HG03108 (cell line): ENCODE measurements around the gene PTPRG.

Experiments
- ATAC-seq: cut with Tn5 transposase; IDR thresholded peaks from one replicate; pipeline ENCODE4 v1.9.1; 2021; ENCODE audit warnings: moderate library complexity; ENCODE audit not compliant: unreplicated experiment

The PTPRG gene

GRCh38 chr3:61562042-61562720 is 810 bp downstream of the PTPRG start:
- no peak for ATAC-seq

DNA sequence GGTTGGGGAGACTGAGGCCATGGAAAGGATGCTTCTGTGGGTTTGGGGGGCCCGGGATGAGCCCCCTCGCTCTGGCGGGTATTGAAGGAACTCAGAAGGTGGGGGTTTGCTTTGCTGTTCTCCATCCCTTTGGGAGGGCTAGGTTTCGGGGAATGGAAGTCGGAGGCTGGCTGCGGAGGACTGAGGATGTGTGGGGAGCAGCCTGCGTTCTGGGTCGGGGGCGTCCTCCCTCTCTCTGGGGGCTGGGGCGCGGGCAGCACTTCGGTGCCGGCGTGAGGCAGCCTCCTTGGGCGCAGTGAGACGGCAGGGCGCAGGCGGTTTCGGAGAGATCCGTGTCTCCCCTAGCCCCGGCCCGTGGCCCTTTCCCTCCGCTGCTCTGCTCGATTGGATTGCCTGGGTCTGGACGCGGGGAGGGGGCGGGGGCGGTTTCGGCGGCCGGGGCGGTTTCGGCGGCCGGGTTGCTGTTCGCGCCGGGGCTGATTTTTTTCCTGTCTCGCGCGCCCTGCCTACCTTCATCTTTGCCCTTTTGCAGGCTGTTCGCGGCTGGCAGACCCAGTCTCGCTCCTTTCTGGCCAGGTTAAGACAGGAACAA is 1.4 kb downstream of the PTPRG start:
- ATAC-seq = no peak

DNA sequence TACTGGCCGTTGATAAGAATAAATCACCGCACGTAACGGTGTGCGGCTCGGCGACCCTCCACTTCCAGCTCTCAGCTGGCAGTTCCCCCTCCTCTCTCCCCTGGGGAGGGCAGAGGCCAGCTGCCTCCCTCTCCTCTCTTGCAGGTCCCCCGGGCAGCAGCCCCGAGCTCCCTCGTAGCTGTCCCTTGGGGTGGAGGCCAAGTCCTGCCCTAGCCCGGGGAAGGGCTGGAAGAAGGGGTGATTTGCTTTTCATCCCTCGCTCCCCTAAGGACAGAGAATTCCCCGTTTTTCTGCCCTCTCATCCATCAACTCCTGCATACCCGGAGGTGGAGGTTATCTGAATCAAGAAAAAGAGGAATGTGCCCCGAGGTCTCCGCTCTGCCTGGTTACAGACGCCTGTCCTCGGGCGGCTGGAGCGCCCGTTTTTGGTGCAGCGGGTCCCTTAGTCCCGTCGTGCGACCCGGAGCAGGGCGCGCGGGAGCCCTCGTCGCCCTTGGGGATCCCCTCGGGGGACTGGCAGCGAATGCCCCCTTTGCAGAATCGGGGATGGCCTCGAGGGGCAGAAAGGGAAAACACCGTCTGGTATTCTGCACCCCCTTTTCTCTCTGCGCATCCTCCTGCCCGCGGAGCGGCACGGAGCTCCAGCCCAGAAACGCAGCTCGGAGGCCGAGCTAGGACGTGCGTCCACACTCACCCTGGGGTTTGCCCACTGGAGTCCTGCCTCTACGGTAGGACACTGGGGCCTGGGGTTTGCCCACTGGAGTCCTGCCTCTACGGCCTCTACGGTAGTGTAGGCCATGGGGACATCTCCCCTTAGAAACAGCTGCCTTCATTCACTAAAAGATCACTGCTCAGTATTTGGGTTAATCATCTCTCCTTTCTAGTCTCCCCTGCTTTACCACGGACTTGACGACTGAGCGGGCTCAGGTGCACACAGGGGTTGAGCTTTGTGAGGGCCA is 2.2 kb downstream of the PTPRG start:
- no peak for ATAC-seq

- no peak for ATAC-seq
Measured at GRCh38 chr3:61564395-61565059, 3.2 kb downstream of the PTPRG start.

DNA sequence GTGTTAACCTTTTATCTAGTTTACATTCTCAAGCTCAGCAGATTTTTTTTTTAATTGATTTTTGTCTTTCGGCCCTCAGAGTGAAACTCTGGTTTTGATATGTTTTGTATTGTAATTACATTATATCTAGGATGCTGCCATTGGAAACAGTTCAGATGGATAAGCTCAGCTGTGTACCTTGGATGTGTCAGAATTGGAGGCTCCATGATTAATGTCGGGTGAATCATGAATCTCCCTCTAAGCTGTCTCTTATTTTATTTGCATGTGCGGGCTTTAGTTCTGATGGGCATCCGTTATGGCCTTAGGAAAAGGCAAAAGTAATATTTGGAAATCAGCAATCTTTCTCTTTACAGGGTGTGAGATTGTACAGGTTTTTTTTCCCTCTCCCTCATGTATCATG is 4.2 kb downstream of the PTPRG start:
- ATAC-seq = no peak

GRCh38 chr3:61568127-61568526 is 6.8 kb downstream of the PTPRG start:
- ATAC-seq = no peak

- no peak for ATAC-seq
Measured at GRCh38 chr3:61569856-61570580, 8.6 kb downstream of the PTPRG start.

GRCh38 chr3:61570813-61571212 is 9.4 kb downstream of the PTPRG start:
- no peak for ATAC-seq

- no peak for ATAC-seq
Measured at GRCh38 chr3:61571516-61572336, 10.4 kb downstream of the PTPRG start.

GRCh38 chr3:61572879-61573278 is 11.5 kb downstream of the PTPRG start:
- no peak for ATAC-seq

DNA sequence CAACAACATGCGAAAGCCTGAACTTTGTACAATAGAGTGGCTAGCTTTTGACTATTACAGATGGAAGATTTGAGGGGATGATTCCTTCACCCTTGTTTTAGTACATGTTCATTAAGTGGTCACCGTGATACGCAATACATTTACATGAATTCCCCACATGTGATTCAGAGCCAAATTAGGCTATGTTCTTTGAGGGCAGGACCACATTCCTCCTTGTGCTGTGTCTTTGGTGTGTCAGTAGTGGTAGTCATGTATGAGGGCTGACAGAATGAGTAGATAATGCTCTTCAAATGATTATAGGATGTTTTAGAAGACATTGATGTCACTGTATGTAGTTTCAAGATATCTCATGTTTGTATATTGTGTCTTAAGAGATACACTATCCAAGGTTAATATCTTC is 12.1 kb downstream of the PTPRG start:
- no peak for ATAC-seq

DNA sequence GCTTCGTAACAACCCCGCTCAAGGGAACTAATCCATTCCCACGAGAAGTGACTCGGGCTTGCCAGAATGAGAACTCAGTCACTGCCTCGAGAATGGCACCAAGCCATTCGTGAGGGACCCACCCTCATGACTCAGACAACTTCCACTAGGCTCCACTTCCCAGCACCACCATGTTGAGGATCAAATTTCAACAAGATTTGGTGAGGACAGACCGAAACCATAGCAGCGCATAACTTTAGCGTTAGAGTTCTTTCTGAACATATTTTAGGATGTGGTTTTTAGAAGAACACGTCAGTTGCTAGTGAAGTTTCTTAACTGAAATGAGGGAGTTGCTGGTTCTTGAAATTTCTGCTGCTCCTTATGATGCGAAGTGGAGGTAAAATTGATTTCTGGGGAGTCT is 13.5 kb downstream of the PTPRG start:
- no peak for ATAC-seq

DNA sequence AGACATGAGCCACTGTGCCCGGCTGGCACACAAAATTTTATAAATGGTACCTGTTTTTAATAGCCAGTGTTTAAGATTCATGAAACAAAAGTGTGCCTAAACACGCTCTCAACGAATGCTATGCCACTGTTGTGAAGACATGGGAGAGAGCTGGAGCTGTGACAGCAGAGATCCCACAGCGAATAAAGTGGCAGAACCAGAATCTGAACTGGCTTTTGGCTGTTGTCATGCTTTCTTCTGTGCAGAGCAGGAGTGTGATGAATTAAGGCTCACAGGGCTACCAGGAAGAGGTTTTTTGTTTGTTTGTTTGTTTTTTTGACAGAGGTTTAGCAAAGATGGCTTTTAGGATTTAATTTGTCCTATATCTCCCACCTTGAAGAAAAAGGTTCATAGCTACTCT is 14.5 kb downstream of the PTPRG start:
- no peak for ATAC-seq

- no peak for ATAC-seq
Measured at GRCh38 chr3:61577760-61578159, 16.4 kb downstream of the PTPRG start.

GRCh38 chr3:61578667-61579367 is 17.4 kb downstream of the PTPRG start:
- no peak for ATAC-seq

- no peak for ATAC-seq
Measured at GRCh38 chr3:61579685-61580084, 18.3 kb downstream of the PTPRG start.

DNA sequence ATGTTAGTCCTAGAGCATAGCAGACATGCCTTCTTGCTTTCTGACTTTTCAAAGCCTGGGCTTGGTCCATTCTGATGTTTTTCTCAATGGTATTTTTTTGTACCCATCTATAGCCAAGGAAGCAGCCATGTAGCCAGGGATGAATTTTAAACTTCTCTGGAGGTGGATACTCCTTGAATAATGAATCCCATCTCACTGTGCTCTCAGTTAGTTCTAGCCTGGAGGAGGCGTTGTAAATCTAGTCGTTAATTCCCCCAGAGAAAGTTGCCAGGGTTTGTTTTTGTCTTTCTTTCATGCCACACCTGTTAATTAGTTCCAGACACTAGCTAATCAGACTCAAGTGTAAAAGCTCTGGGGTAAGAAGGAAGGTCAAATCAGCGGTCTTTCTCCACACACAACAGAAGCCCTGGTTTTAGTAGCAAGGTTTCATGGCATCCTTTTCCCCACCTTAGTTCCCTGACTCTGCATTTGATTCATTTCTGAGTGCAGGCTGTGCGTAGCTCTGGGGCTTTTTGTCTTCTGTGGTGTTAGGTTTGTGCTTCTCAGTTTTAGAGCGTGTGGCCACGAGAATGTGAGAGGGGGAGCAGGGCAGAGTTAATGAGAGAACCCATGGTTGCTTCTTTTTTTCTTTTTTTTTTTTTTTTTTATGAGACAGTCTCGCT is 19.7 kb downstream of the PTPRG start:
- no peak for ATAC-seq

DNA sequence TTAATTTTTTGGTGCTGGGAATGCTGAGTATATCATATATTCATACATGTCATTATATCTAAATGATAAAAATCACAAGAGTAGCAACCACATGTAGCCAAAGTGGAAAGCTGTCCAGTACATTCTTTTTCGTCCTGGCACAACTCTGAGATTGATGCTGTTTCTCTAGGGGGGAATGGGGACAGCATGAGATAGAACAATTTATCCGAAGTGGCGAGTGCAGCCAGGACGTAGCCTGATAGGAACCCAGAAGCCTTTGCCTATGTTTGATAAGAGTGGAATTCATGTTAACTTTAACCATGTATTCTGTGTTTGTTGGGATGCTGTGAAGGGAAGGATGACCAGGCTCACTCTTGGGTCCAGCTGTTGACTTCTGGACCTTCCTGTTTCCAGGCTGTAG is 20.9 kb downstream of the PTPRG start:
- no peak for ATAC-seq

DNA sequence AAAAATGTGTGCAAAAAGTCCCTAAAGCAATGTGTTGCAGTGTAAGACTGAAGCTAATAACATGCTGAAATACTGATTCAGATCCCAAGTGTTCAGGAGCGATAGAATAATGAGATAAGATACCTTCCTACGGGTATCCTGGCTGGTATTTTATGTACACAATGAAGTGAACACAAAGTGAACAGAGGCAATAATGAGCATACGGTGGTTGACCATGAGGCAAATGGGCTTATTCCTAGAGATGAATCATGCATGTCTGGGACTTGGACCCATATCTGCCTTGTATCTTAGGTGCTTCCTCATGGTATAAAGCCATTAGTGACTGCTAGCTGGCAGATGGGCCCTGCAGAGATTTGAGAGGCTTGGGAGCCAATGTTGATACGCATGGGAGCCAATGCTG is 21.5 kb downstream of the PTPRG start:
- ATAC-seq = no peak
